Mucosa of descending colon (tissue), 3 donors: ENCODE measurements around the gene PSMG1. TPM values are rescaled to one million over a fixed set of nuclear protein-coding genes. Genes with fewer than 3 reads are reported as not detected.

Experiments used
- ATAC-seq: fragments of 200-7000 bp; cut with Tn5 transposase; one replicate; pipeline ENCODE4 v1.9.1; 2020; ENCODE audit warnings: mild to moderate bottlenecking, moderate library complexity
- DNase-seq, 3 donors: peaks; one replicate each; pipeline ENCODE4 v3.0.0-alpha.2; 2020
- H3K36me3 ChIP-seq: fragments of 200-600 bp; one replicate; pipeline ENCODE4 v1.8.0; 2021; ENCODE audit warnings: low read depth, mild to moderate bottlenecking
- H3K4me1 ChIP-seq: fragments of 200-600 bp; one replicate; pipeline ENCODE4 v1.8.0; 2021; ENCODE audit warnings: low read depth, mild to moderate bottlenecking
- H3K4me3 ChIP-seq: fragments of 200-600 bp; one replicate; pipeline ENCODE4 v1.8.0; 2021; ENCODE audit warnings: mild to moderate bottlenecking
- H3K9me3 ChIP-seq: fragments of 200-600 bp; one replicate; pipeline ENCODE4 v1.8.0; 2021; ENCODE audit warnings: mild to moderate bottlenecking
- intact Hi-C, 2 donors: fragments of 100-400 bp; cut with DNase I in 1 of 2; cut with micrococcal nuclease in 1 of 2; formaldehyde crosslinking; loops; one replicate each; pipeline versions ENCODE4 v1.11.0 to v1.11.1; 2022; cut with DNase I, micrococcal nuclease
- total RNA-seq, 3 donors: library from RNA; stranded (reverse); fragmentation: NEBNext Ultra II Directional in 2 of 3; extraction: Animal tissue kit (Norgen Biotek cat#: 25700) in 2 of 3; gene quantifications; one replicate each; pipeline versions ENCODE4 v1.2.1 to v1.2.4, GENCODE V29; 2021 to 2023
- TF ChIP-seq, protein P1 (sequence below): fragments of 200-600 bp; IDR thresholded peaks from one replicate; pipeline ENCODE4 v1.8.0; 2022; ENCODE audit warnings: antibody characterized with exemption, mild to moderate bottlenecking
- donor health status: DM: no; HTN: no; CAD: no; lungs with moderate emphysema.
- donor health status: DM: no; HTN: no; CAD: no.
- donor health status: DM: no; HTN: yes; CAD: no.

PSMG1 gene
- total RNA-seq, 3 donors from 2014 or later = 24.3 to 48.1 (median 36.2) TPM

DNA sequence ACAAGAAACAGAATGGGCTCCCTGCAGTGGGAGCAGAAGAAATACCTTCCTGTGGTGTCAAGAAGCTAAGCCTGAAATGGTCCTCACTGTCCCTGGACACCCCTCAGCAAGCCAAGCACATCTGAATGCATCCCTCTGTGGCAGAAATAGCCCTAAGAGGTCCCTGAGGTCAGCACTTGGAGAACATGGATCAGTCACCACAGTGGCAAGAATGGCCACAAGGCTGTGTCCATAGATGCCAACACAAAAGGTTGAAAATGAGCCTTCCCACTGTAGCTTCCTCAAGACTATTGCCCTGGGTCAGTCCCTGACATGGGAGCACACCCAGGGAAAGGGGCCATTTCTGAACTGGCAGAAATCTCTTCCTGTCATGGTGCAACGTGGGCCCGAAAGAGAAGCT, 27.7 kb downstream of the PSMG1 start:
- intact Hi-C loops = no loop called here
- Histone ChIP-seq H3K9me3 (no peaks in the 10 kb centered on the region), H3K4me3 (no peak overlapping the region), H3K36me3 (no peaks in the 10 kb centered on the region), H3K4me1 (no peaks in the 10 kb centered on the region)
- ATAC-seq (no peak), DNase-seq (no peak)
- TF ChIP-seq, protein P1, sequence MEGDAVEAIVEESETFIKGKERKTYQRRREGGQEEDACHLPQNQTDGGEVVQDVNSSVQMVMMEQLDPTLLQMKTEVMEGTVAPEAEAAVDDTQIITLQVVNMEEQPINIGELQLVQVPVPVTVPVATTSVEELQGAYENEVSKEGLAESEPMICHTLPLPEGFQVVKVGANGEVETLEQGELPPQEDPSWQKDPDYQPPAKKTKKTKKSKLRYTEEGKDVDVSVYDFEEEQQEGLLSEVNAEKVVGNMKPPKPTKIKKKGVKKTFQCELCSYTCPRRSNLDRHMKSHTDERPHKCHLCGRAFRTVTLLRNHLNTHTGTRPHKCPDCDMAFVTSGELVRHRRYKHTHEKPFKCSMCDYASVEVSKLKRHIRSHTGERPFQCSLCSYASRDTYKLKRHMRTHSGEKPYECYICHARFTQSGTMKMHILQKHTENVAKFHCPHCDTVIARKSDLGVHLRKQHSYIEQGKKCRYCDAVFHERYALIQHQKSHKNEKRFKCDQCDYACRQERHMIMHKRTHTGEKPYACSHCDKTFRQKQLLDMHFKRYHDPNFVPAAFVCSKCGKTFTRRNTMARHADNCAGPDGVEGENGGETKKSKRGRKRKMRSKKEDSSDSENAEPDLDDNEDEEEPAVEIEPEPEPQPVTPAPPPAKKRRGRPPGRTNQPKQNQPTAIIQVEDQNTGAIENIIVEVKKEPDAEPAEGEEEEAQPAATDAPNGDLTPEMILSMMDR = no peak

DNA sequence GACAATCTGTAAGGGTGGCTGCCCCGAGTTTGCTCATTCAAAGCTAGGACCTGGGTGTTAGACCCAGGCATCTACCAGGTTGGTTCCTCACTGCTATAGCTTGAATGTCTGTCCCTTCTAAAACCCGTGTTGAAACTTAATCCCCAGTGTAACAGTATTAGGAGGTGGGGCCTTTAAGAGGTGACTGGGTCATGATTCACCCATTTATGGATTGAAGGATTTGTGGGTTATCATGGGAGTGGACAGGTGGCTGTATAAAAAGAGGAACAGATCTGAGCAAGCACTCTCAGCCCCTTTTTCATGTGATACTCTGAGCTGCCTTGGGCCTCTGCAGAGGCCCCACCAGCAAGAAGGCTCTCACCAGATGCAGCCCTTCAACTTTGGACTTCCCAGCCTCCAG, 29.4 kb downstream of the PSMG1 start:
- H3K9me3 ChIP-seq = no peaks in the 10 kb centered on the region
- TF ChIP-seq, protein P1 = no peak
- H3K36me3 ChIP-seq = no peaks in the 10 kb centered on the region
- intact Hi-C loops = no loop called here
- no peak overlapping the region for H3K4me3 ChIP-seq
- no peaks in the 10 kb centered on the region for H3K4me1 ChIP-seq
- ATAC-seq = no peak
- DNase-seq = no peak

DNA sequence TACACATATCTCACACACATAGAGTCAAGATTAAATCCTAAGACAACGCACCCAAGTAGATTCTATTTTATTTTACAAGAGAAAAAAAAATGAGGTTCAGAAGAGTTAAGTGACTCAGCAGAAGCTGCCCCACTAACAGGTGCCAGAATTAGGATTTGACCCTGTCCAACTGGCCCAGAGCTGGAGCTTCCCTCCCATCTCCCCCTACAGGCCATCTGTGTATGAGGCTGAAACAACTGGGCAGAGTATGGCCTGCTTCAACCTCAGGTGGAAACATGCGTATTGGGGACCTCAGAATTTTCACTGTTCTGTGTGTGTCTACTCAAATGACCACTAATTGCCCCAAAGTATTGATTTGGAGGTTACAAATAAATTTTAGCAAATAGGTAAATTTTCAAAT, 29.9 kb downstream of the PSMG1 start:
- H3K9me3 ChIP-seq = no peaks in the 10 kb centered on the region
- no peaks in the 10 kb centered on the region for H3K4me1 ChIP-seq
- H3K4me3 ChIP-seq = no peak overlapping the region
- intact Hi-C loops = no loop called here
- no peaks in the 10 kb centered on the region for H3K36me3 ChIP-seq
- DNase-seq (no peak), ATAC-seq (peak; percentile 41)
- TF ChIP-seq, protein P1 = no peak

DNA sequence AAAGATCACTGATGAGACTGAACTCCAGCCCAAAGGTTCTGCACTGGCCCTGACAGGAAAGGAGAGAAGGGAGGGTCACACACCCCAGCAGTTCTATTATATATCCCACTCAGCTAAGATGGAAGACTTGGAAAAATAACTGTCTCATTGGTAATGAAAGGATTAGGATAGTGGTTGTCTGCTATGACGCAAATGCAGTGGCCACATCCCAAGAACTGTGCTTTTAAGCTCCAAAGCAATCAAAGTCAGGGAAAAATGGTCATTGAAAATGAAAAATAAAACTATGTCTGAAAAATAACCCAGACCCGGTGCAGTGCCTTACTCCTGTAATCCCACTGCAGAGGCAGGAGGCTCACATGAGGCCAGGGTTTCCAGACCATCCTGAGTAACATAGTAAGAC, 31.0 kb downstream of the PSMG1 start:
- H3K36me3 ChIP-seq = no peaks in the 10 kb centered on the region
- intact Hi-C loops = no loop called here

DNA sequence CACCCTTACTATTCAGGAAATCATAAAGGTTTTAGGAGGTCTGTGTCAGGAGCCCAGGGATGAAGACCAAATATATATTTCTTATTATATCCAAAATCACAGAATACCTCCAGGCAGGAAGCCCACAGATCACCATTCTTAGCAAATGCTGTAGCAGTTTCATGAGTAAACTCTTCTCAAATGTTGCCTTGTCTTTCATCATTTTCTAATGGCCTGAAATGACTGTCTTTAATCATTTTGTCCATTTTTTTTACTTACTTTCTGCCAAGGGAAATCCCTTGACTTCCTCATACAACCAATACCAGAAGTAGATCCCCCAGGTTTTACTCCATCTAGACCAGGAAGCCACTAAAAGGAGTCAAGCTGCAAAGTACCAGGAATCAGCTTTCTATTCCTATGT, 32.4 kb downstream of the PSMG1 start:
- no peaks in the 10 kb centered on the region for H3K36me3 ChIP-seq
- TF ChIP-seq, protein P1 = no peak
- no peaks in the 10 kb centered on the region for H3K9me3 ChIP-seq
- no peak for ATAC-seq
- no peaks in the 10 kb centered on the region for H3K4me1 ChIP-seq
- H3K4me3 ChIP-seq = no peak overlapping the region
- intact Hi-C loops = no loop called here
- no peak for DNase-seq

More for the DNA sequence above, 31.0 kb downstream of the PSMG1 start:
- ATAC-seq (no peak), DNase-seq (no peak)
- no peaks in the 10 kb centered on the region for H3K4me1 ChIP-seq
- H3K9me3 ChIP-seq = no peaks in the 10 kb centered on the region
- TF ChIP-seq, protein P1 = no peak
- no peak overlapping the region for H3K4me3 ChIP-seq

DNA sequence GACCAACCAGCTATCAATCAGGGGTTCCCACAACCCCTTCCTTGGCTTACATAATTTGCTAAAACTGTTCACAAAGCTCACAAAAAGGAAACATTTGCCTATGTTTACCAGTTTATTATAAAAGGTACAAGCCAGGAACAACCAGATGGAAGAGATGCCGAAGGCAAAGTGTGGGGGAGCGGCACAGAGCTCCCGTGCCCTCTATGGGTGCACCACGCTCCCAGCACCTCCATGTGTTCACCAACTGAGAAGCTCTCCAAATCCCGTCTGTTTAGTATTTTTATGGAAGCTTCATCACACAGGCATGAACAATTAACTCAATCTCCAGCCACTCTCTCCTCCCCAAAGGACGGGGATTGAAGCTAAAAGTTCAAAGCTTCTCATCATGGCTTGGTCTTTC, 32.9 kb downstream of the PSMG1 start:
- no peak for ATAC-seq
- TF ChIP-seq, protein P1 = no peak
- Histone ChIP-seq H3K9me3 (no peaks in the 10 kb centered on the region), H3K36me3 (no peaks in the 10 kb centered on the region), H3K4me3 (no peak overlapping the region), H3K4me1 (no peaks in the 10 kb centered on the region)
- intact Hi-C loops = no loop called here
- no peak for DNase-seq
